Measurements from ENCODE around the gene PGC. TPM values are rescaled to one million over a fixed set of nuclear protein-coding genes. Genes with fewer than 3 reads are reported as not detected.

PGC gene
- total RNA-seq, 1 donor, result not detected

DNA sequence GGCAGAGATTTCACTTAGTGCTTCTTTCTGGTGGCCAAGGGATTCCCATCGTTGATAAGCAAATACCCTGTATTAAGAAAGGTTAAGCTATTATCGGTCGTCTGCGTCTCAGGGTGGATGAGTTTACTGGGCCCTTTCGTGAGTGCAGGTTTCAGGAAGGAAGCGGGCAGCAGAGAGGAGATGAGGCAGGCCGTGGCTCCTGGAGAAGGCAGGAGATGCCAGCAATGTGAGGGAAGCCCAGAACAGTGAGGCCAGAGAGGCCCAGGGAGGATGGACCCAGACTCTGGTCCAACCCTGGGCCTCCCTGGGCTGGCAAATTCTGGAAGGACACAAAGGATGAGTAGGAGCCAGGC, 23.0 kb downstream of the PGC start:
- no peak overlapping the region for H3K4me3 ChIP-seq (ENCODE audit: low read depth, low read length)
- no peak for DNase-seq (ENCODE audit: low read depth)
- TF ChIP-seq, protein P1, sequence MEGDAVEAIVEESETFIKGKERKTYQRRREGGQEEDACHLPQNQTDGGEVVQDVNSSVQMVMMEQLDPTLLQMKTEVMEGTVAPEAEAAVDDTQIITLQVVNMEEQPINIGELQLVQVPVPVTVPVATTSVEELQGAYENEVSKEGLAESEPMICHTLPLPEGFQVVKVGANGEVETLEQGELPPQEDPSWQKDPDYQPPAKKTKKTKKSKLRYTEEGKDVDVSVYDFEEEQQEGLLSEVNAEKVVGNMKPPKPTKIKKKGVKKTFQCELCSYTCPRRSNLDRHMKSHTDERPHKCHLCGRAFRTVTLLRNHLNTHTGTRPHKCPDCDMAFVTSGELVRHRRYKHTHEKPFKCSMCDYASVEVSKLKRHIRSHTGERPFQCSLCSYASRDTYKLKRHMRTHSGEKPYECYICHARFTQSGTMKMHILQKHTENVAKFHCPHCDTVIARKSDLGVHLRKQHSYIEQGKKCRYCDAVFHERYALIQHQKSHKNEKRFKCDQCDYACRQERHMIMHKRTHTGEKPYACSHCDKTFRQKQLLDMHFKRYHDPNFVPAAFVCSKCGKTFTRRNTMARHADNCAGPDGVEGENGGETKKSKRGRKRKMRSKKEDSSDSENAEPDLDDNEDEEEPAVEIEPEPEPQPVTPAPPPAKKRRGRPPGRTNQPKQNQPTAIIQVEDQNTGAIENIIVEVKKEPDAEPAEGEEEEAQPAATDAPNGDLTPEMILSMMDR (IDR thresholded peaks at IDR 0.05; ENCODE audit: insufficient read depth, low read length), result no peak

DNA sequence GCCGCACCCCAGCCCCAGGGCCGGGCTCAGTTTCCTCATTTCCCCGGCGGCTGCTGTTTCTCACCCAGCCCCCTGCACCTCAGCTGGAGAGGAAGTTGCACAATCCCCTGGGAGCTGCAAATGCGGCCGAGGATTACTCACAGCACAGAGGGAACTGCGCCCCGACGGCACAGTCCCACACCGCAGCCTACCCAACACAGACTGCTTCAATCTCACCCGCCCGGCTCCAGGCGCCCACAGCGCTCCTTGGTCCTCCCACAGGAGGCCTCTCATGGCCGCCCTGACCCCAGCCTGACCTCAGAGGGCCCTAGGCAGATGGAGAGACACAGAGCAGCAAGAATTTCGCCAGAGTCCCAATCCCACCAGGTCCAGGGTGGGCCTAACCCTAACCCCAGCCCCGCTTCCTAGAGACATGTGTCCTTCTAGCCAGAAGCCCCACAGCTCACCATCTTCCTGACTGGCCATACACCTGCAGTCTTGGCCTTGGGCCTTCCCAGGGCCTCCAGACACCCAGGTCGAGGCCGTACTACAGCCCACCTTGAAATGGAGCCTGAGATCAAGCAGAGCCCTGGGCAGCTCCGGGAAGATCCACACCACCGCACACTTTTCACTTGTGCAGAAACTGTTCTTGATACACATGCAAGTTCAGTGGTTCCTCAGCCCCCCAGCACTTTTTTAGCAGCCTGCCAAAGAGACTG, 23.5 kb downstream of the PGC start:
- no peak overlapping the region for H3K4me3 ChIP-seq (ENCODE audit: low read depth, low read length)
- DNase-seq (ENCODE audit: low read depth), result peak; percentile 78
- TF ChIP-seq, protein P1 (IDR thresholded peaks at IDR 0.05; ENCODE audit: insufficient read depth, low read length), result no peak

DNA sequence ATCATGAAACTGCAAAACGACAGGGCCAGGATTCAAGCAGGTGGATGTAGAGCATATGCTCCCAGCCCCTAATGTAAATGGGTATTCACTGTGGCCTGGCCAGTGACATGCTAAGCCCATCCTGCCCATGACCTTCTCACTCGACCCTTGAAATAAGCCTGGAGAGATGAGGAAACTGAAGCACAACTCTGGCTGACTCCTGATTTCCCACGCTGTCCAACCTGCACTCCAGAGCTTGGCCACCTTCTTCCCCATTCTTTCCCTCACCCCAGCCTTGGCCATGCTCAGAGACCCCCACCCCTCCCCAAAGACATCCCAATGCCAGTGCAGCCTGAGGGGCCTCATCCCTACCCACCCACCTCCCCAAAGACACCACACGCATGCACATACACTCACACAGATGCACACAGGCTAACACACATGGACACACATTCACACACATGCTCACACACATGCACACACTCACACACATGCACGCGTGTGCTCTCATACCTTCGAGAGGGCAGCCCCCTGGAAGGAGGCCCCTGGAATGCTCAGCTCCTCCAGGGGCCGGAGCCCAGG, 24.1 kb downstream of the PGC start:
- TF ChIP-seq, protein P1 (IDR thresholded peaks at IDR 0.05; ENCODE audit: insufficient read depth, low read length), result no peak
- no peak for DNase-seq (ENCODE audit: low read depth)
- H3K4me3 ChIP-seq (ENCODE audit: low read depth, low read length), result no peak overlapping the region

DNA sequence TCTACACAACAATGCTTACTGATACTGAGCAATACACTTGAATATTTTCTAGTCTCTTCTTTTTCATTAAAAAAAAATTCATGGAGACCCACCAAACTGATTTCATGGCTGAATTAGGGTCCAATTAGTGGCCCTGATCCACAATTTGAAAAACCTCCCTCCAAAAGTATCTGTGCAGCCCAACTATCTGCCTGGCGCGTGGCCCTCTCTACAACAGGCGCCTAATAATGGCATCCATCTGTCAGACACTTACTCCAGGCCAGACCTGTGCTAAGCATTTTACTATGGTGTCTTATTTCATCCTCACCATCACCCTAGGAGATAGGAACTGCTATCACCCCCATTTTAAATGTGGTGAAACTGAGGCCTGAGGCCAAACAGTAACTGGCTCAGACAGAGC, 25.8 kb downstream of the PGC start:
- TF ChIP-seq, protein P1 (IDR thresholded peaks at IDR 0.05; ENCODE audit: insufficient read depth, low read length), result no peak
- no peak overlapping the region for H3K4me3 ChIP-seq (ENCODE audit: low read depth, low read length)
- DNase-seq (ENCODE audit: low read depth), result no peak

DNA sequence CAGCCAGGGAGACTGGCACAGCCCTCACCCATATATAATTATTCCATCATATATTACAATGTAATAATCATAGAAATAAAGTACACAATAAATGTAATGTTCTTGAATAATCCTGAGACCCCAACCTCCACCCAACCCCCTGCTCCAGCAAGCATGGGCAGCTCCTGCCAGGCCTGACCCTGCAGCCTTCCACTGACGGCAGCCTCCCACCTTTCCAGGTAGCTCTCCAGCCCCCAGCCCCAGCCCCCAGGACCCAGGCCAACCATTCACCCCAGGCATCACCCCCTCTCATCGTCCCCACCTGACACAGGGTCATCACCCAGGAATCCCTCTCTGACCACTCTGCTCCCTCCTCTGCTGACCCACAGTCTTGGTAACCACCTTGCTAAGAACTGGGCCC, 26.4 kb downstream of the PGC start:
- H3K4me3 ChIP-seq (ENCODE audit: low read depth, low read length), result no peak overlapping the region
- DNase-seq (ENCODE audit: low read depth), result no peak
- TF ChIP-seq, protein P1 (IDR thresholded peaks at IDR 0.05; ENCODE audit: insufficient read depth, low read length), result no peak

DNA sequence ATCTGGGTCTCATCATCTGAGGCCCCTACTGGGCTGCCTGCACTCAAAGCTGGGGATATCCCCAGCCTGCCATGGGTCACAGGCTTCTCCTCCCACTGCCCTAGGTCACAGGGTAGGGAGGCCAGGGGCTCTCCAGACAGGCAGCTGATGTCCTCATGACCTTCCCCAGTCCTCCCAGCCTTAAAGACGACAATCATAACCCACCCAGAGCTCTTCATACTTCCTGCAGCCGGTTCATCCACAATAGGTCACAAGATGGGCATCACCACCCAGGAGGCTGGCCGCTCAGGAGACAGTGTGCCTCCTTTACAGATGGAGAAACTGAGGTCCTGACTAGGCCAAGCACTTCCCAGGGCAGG, 27.0 kb downstream of the PGC start:
- TF ChIP-seq, protein P1 (IDR thresholded peaks at IDR 0.05; ENCODE audit: insufficient read depth, low read length), result no peak
- DNase-seq (ENCODE audit: low read depth), result no peak
- H3K4me3 ChIP-seq (ENCODE audit: low read depth, low read length), result no peak overlapping the region
